Activated naive CD8-positive, alpha-beta T cell treated with anti-CD3 and anti-CD28 coated beads, Interleukin-2, amount 50 U/mL, for 24 hours (primary cell): ENCODE measurements around the gene LUZP2.

Source experiments
- ATAC-seq: fragments of 150-1000 bp; cut with Tn5 transposase; one replicate; pipeline ENCODE4 v1.10.0; 2021
- DNase-seq: peaks from one replicate; pipeline ENCODE4 v3.0.0; 2021
- H3K27ac Mint-ChIP-seq: one replicate; pipeline ENCODE4 v1.8.0; 2021; ENCODE audit warnings: mild to moderate bottlenecking, mixed read lengths
- H3K27me3 Mint-ChIP-seq: one replicate; pipeline ENCODE4 v1.8.0; 2021; ENCODE audit warnings: mixed read lengths
- H3K36me3 Mint-ChIP-seq: one replicate; pipeline ENCODE4 v1.8.0; 2021; ENCODE audit warnings: low read depth, mixed read lengths
- H3K4me1 Mint-ChIP-seq: one replicate; pipeline ENCODE4 v1.8.0; 2021; ENCODE audit warnings: mixed read lengths
- H3K4me3 Mint-ChIP-seq: one replicate; pipeline ENCODE4 v1.8.0; 2021; ENCODE audit warnings: mild to moderate bottlenecking, moderate library complexity, mixed read lengths
- H3K9me3 Mint-ChIP-seq: one replicate; pipeline ENCODE4 v1.8.0; 2021; ENCODE audit warnings: mixed read lengths

The LUZP2 gene

DNA sequence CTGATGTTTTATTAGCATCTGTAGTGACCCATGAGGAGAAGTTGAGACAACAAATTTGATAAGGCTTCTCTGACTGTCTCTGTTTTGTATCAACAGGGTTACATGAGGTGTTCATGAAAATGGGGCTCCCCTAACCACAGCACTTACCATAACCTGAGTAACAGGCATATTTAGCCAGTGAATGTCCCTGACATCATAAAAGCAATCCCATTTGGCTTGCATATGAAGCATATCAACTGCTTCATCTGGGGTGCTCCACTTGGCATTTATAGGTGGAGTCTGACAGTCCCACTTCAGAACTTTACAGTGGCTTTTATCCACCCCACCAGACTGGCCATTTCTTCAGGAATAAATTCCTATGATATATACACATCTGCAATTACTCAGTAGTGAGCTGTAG lies 257.6 kb downstream of the LUZP2 start:
- H3K27me3 Mint-ChIP-seq: no peaks in the 10 kb centered on the region
- no peak overlapping the region for H3K27ac Mint-ChIP-seq
- no peaks in the 10 kb centered on the region for H3K36me3 Mint-ChIP-seq
- H3K4me1 Mint-ChIP-seq: no peaks in the 10 kb centered on the region
- H3K4me3 Mint-ChIP-seq: no peak overlapping the region
- ATAC-seq (no peak), DNase-seq (no peak)
- no peaks in the 10 kb centered on the region for H3K9me3 Mint-ChIP-seq

DNA sequence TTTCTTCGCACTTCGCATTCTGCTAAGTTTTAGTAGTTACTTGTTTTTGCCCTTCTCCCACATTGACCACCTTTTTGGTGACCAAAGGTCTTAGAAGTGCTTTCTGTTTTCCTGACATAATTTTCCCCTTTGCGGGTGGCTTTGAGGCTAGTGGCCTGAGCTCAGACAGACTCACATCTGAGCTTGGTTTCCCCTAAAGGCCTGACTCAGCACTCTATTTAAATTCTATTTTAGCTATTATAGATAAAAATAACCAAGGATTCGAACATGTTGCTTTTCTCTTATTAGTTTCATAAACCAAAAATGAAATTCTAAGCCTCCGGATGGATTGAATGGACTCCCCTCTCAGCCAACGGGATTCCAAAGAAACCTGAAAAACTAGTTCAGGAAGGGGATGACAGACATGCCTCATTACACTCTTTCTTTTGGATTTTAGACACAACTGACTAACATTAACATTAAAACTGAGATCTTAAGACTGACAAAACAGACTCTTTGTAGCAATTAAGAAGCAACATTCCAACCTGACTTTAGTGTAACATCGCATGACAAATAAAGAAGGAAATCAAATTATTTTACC lies 258.5 kb downstream of the LUZP2 start:
- Mint-ChIP-seq H3K4me3 (no peak overlapping the region), H3K4me1 (no peaks in the 10 kb centered on the region), H3K9me3 (no peaks in the 10 kb centered on the region), H3K27me3 (no peaks in the 10 kb centered on the region), H3K36me3 (no peaks in the 10 kb centered on the region), H3K27ac (no peak overlapping the region)
- no peak for DNase-seq
- ATAC-seq: no peak

DNA sequence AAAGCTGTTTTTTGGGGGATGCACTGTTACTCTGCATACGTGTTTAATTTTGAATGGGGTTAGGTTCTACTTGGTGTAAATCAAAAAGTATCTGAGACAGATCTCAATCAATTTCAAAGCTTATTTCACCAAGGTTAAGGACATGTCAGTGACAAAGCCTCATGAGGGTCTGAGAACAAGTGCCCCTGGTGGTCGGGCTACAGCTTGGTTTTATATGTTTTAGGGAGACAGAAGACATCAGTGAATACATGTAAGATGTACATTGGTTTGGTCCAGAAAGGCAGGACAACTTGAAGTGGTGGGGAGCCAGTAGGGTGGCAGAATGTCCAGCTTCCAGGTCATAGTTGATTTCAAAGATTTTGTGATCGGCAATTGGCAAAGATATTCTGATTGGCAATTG lies 262.9 kb downstream of the LUZP2 start:
- Mint-ChIP-seq H3K36me3 (no peaks in the 10 kb centered on the region), H3K27me3 (no peaks in the 10 kb centered on the region), H3K9me3 (no peaks in the 10 kb centered on the region), H3K4me3 (no peak overlapping the region), H3K27ac (no peak overlapping the region), H3K4me1 (no peaks in the 10 kb centered on the region)
- DNase-seq: no peak
- no peak for ATAC-seq

DNA sequence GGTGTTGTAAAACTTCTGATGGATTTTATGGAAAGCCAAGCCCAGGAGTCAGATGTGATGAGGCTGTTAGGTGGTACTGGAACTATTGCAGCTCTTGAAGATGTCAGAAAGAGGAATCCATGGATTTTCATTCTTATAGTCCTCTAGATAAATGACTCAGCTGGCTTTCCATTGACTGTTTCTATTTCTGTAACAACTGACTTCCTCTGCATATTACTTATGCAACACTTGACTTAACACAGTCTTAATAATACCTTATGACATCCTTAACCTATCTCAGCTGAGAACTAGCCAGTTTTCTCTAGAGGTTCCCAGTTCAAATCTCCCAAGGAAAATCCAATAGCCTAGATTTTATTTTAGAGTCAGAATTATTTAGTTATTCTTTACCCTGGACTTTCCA lies 263.8 kb downstream of the LUZP2 start:
- H3K27ac Mint-ChIP-seq: no peak overlapping the region
- no peaks in the 10 kb centered on the region for H3K9me3 Mint-ChIP-seq
- DNase-seq: no peak

DNA sequence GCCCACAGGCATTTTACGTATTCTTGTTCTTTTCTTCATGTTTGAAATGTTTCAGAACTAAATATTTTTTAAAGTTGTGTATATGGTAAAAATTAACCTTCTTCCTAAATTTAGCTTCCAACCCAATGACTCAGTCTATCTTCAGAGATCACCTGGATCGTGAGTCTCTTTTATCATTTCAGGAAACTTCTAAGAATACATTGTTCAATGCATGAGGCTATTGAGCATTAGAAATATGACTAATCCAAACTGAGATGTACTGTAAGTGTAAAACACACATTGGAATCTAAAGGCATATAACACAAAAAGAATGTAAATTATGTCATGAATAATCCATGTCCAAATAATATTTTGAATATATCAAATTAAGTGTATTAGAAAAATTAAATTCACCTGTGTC lies 265.2 kb downstream of the LUZP2 start:
- Mint-ChIP-seq H3K4me3 (no peak overlapping the region), H3K27ac (no peak overlapping the region), H3K9me3 (no peaks in the 10 kb centered on the region), H3K27me3 (no peaks in the 10 kb centered on the region), H3K36me3 (no peaks in the 10 kb centered on the region), H3K4me1 (no peaks in the 10 kb centered on the region)
- no peak for DNase-seq
- ATAC-seq: no peak

More for the DNA sequence above, 263.8 kb downstream of the LUZP2 start:
- H3K4me1 Mint-ChIP-seq: no peaks in the 10 kb centered on the region
- ATAC-seq: no peak
- no peak overlapping the region for H3K4me3 Mint-ChIP-seq
- no peaks in the 10 kb centered on the region for H3K36me3 Mint-ChIP-seq
- H3K27me3 Mint-ChIP-seq: no peaks in the 10 kb centered on the region

DNA sequence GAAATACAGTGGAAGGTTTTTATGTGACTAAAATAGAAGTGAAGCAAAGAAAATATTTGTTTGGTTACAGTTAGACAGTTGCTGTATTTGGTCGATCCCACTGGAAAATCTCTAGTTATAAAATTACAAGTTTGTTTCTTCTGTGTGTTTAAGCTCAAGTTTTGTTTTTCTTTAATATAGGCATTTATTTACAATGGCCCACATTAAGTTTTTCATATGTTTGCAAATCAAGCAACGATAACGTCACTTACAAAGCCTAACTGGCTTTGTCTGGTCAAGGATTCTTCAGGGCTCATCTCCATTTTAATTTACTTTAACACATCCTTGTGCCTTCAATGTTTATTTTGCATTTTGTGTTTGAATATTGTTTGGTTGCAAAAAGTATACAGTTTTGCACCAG lies 270.6 kb downstream of the LUZP2 start:
- Mint-ChIP-seq H3K27ac (no peak overlapping the region), H3K4me3 (no peak overlapping the region), H3K36me3 (no peaks in the 10 kb centered on the region), H3K4me1 (no peaks in the 10 kb centered on the region), H3K27me3 (no peaks in the 10 kb centered on the region), H3K9me3 (no peaks in the 10 kb centered on the region)
- DNase-seq (no peak), ATAC-seq (no peak)

DNA sequence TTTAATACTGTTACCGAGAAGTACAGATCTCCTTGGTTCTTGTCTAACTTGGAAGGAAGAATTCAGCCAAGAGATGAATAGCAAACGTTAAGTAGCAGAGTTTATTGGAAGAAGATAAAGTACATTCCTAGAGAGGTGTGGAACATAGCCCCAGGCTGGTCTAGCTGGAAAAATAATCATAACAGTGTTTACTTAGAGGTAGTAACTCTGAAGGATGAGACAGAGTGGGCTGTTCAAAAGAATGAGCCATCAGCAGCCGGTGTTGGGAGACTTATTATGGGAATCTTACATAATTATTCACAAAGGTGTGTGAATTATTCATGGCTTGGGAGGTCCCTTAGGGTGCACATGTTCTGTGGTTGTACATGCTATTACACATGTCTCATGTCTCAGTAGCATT lies 276.5 kb downstream of the LUZP2 start:
- ATAC-seq (no peak), DNase-seq (no peak)
- Mint-ChIP-seq H3K9me3 (no peaks in the 10 kb centered on the region), H3K4me3 (no peak overlapping the region), H3K36me3 (no peaks in the 10 kb centered on the region), H3K4me1 (no peaks in the 10 kb centered on the region), H3K27ac (no peak overlapping the region), H3K27me3 (no peaks in the 10 kb centered on the region)

DNA sequence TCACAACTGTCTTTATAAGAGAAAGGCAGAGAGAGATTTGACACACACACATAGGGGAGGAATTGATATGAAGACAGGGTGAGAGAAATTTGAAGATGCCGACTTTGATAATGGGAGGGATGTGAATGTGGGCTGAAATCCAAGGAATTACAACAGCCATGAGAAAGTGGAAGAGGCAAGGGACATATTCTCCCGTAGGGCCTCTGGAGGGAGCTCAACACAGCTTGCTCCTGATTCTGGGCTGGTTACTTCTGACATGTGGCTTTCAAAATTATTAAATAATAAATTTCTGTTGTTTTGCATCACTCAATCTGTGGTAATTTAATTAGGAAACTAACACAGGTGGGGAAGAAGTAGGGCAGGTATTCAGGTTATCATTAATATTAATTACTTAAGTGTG lies 282.9 kb downstream of the LUZP2 start:
- Mint-ChIP-seq H3K36me3 (no peaks in the 10 kb centered on the region), H3K4me1 (no peaks in the 10 kb centered on the region), H3K27me3 (no peaks in the 10 kb centered on the region), H3K4me3 (no peak overlapping the region), H3K27ac (no peak overlapping the region), H3K9me3 (no peaks in the 10 kb centered on the region)
- ATAC-seq (no peak), DNase-seq (no peak)

DNA sequence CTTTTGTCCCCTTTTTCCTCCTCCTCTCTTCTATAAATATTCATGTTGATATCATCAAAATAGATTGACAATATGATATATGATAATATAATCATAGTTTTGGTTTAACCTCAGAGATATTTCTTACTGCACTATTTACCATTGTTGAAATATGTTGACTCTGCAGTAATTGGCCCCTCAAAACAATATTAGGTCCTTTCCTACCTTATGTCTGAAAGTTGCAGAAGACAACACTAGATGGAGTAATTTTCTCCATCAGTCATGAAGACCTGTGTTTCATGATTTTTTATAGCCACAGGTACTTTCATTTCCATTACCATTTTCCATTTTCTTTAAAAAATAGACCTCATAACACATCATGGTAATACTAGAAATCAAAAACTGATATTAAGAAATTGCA lies 284.4 kb downstream of the LUZP2 start:
- H3K9me3 Mint-ChIP-seq: peaks cover 4% of the 10 kb centered on the region
- no peak for DNase-seq

DNA sequence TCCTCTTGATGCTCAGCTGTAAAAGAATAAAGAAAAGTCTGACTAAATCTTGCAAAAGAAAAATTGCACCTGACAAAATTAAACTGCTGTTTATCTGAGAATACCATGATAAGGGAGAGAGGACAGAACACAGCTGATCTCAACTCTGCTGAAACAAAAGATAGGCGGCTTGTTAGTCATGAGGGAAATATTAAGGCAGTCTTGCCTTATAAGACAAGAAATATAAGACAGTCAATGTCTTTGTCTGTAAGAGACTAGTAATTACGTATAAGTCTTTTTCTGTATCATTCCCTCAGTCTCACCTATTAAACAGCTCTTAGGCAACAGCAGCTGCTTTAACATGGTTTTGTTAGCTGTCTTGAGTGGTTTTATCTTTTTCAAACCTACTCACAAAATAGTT lies 296.6 kb downstream of the LUZP2 start:
- Mint-ChIP-seq H3K4me1 (no peaks in the 10 kb centered on the region), H3K9me3 (peaks cover 14% of the 10 kb centered on the region), H3K4me3 (no peak overlapping the region), H3K36me3 (no peaks in the 10 kb centered on the region), H3K27me3 (no peaks in the 10 kb centered on the region), H3K27ac (no peak overlapping the region)
- no peak for ATAC-seq
- no peak for DNase-seq

More for the DNA sequence above, 284.4 kb downstream of the LUZP2 start:
- no peaks in the 10 kb centered on the region for H3K27me3 Mint-ChIP-seq
- H3K4me3 Mint-ChIP-seq: no peak overlapping the region
- H3K36me3 Mint-ChIP-seq: no peaks in the 10 kb centered on the region
- H3K27ac Mint-ChIP-seq: no peak overlapping the region
- no peaks in the 10 kb centered on the region for H3K4me1 Mint-ChIP-seq
- ATAC-seq: no peak

DNA sequence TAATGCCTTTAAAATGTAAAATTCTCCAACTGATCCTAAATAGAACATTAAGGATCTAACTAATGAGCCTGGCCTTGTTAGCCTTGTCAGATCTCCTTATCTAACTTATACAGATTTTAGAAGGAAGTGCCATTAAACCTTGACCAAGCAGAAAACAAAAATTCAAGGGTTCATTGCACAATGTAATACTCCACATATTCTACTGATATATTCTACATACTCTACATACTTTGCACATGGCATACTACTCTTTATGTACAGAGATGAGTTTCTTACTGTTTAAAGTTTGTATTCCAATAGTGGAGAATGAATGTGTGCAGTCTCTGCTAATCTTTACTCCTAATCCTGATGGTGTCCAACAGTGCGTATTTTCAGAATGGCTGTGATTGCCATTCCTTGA lies 297.2 kb downstream of the LUZP2 start:
- Mint-ChIP-seq H3K27me3 (no peaks in the 10 kb centered on the region), H3K27ac (no peak overlapping the region), H3K36me3 (no peaks in the 10 kb centered on the region), H3K9me3 (peaks cover 14% of the 10 kb centered on the region), H3K4me3 (no peak overlapping the region), H3K4me1 (no peaks in the 10 kb centered on the region)
- ATAC-seq (no peak), DNase-seq (no peak)

DNA sequence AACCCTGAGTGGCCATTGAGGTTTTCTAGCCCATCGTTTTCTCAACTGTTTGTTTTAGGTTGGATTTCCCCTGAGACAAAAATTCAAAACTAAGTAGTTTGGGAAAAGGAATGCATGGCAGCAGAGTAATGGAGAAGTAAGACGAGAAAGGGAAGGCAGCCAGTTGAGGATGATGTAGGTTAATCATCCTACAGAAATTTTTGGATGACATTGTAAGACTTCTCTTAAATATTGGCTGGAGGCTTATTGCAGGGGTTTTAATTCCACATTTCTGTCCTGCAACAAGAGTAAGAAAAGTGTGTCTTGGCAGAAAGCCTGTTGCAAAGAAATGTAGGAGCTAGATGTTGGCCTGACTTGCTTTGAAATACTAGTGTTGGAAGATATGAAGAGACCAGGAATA lies 308.8 kb downstream of the LUZP2 start:
- no peak for DNase-seq
- no peak for ATAC-seq
- peaks cover 15% of the 10 kb centered on the region for H3K9me3 Mint-ChIP-seq
- H3K4me1 Mint-ChIP-seq: no peaks in the 10 kb centered on the region
- no peak overlapping the region for H3K4me3 Mint-ChIP-seq
- no peaks in the 10 kb centered on the region for H3K27me3 Mint-ChIP-seq
- no peaks in the 10 kb centered on the region for H3K36me3 Mint-ChIP-seq
- H3K27ac Mint-ChIP-seq: no peak overlapping the region

DNA sequence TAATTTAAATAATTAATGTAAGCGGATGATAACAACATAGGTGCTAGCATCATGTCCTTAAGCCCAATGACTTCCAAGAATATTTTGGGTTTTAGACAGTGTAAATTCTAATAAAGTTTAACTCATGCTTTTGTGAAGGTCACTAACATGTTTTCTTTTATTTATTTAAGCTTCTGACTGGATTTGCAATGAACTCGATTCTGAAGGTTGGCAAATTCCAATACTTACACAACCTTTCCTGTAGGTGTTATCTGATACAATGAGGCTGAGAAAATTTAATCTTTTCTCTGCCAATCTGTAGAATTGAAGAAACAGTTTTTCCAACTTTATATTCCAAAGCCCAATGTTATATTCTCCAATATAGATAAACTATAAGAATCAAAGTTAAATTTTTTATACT lies 311.3 kb downstream of the LUZP2 start:
- no peak for DNase-seq
- H3K27me3 Mint-ChIP-seq: no peaks in the 10 kb centered on the region
- peaks cover 8% of the 10 kb centered on the region for H3K9me3 Mint-ChIP-seq
- H3K4me1 Mint-ChIP-seq: no peaks in the 10 kb centered on the region
- H3K4me3 Mint-ChIP-seq: no peak overlapping the region
- H3K36me3 Mint-ChIP-seq: no peaks in the 10 kb centered on the region
- ATAC-seq: no peak
- no peak overlapping the region for H3K27ac Mint-ChIP-seq

DNA sequence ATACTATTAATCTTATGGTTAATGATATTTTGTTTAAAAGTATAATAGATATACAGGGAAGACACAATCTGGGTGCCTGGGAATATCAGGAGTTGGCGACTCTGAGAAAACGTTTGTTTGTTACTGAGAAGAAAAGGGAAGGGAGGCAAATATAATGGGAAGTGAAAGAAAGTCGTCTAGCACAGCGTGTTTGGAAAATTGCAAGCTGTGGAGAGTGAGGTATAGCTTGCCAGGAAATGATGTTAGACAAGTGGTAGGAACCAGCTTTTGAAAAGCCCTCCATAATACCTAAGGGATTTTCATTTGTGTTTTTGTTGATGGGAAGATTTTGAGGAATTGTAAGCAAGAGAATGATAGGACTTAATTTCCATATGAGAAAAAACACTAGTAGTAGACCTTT lies 322.2 kb downstream of the LUZP2 start:
- Mint-ChIP-seq H3K4me1 (no peaks in the 10 kb centered on the region), H3K27ac (no peak overlapping the region), H3K27me3 (no peaks in the 10 kb centered on the region), H3K36me3 (no peaks in the 10 kb centered on the region), H3K9me3 (peaks cover 18% of the 10 kb centered on the region), H3K4me3 (no peak overlapping the region)
- DNase-seq: no peak
- no peak for ATAC-seq

DNA sequence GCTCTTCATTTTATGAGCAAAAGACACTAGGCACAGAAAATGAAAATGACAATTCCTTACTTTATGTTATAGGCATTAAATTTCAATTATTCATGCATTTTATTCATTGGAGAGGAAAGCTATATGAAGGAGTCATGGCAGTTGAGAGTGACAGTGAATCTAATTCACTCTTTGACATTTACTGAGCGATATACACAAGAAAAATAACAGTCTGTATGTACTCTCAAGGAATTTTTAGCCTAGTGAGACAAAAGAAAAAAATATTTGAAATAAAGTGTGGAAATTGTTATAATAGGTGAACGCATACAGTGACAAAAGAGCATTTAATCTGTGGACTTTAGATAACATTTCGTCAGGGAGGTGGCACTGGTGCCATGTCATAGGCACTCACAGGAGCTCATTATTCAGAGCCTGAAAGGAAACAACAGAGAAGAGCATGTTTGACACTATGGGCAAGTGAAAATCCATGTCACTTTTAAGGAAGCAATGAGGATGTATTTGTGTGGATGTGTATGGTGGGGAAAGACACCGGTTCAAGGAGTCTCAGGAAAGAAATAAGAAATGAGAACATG lies 323.1 kb downstream of the LUZP2 start:
- Mint-ChIP-seq H3K36me3 (no peaks in the 10 kb centered on the region), H3K4me3 (no peak overlapping the region), H3K27me3 (no peaks in the 10 kb centered on the region), H3K9me3 (peaks cover 13% of the 10 kb centered on the region), H3K27ac (no peak overlapping the region), H3K4me1 (no peaks in the 10 kb centered on the region)
- ATAC-seq (no peak), DNase-seq (no peak)

DNA sequence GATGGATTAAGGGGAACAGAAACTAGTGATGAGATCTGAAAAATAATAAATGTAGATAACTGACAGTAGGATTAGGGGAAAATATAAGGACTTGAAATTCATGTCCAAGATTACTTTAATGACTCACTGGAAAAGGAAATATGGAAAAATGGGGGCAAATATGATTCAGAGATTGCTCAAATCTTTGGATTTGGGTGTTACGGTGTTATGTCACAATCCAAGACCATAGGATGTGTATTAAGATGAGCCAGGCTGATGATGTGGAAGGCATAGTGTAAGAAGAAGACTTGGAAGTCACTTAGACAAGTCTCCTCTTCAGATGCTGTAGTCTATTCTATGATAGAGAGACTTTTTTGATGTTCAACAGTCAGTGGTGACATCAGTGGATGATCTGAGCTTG lies 323.7 kb downstream of the LUZP2 start:
- DNase-seq (no peak), ATAC-seq (no peak)
- no peaks in the 10 kb centered on the region for H3K27me3 Mint-ChIP-seq
- no peaks in the 10 kb centered on the region for H3K4me1 Mint-ChIP-seq
- no peak overlapping the region for H3K4me3 Mint-ChIP-seq
- H3K36me3 Mint-ChIP-seq: no peaks in the 10 kb centered on the region
- H3K27ac Mint-ChIP-seq: no peak overlapping the region
- H3K9me3 Mint-ChIP-seq: peaks cover 17% of the 10 kb centered on the region
